Stimulated activated CD4-positive, alpha-beta T cell treated with anti-CD3 and anti-CD28 coated beads, Interleukin-15, amount 100 ng/mL, for 24 hours (primary cell): ENCODE data around the gene DNAH14.
"Not testable (repeated sequence)": the region's sequence is repeated elsewhere in the genome, so short reads cannot be mapped to it uniquely, and the experiment has no call there.

Source experiments
- DNase-seq: peaks from one replicate; pipeline ENCODE4 v3.0.0-alpha.2; 2020

Gene DNAH14

GRCh38 chr1:225004396-225004795 lies 74.9 kb downstream of the DNAH14 start:
- DNase-seq = no peak

- not testable (repeated sequence) for DNase-seq
Observed at GRCh38 chr1:225006352-225006751, 76.9 kb downstream of the DNAH14 start.

DNA sequence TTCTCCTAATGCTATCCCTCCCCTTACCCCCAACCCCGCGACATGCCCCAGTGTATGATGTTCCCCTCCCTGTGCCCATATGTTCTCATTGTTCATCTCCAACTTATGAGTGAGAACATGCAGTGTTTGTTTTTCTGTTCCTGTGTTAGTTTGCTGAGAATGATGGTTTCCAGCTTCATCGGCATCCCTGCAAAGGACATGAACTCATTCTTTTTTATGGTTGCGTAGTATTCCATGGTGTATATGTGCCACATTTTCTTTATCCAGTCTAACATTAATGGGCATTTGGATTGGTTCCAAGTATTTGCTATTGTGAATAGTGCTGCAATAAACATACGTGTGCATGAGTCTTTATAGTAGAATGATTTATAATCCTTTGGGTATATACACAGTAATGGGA lies 78.6 kb downstream of the DNAH14 start:
- not testable (repeated sequence) for DNase-seq

DNA sequence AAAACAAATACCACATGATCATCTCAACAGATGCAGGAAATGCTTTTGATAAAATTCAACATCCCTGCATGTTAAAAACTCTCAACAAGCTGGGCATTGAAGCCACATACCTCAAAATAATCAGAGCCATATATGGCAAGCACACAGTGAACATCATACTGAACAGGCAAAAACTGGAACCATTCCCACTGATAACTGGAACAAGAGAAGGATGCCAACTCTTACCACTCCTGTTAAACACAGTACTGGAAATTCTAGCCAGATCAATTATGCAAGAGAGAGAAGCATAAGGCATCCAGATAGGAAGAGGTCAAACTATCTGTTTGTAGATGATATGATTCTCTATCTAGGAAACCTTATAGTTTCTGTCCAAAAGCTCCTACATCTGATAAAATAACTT lies 91.6 kb downstream of the DNAH14 start:
- DNase-seq = no peak

DNA sequence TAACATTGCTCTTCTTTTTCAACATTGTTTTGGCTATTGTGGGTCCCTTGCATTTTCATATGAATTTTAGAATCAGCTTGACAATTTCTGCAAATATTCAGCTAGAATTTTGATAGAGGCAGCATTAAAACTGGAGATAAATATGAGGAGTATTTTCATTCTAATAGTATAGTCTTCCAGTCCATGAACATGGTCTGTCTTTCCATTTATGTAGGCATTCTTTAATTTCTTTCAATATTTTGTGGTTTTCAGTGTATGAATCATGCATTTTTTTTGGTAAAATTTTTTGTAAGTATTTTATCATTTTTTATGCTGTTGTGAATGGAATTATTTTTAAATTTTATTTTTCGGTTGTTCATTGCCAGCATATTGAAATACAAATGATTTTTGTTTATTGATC lies 97.2 kb downstream of the DNAH14 start:
- DNase-seq = no peak

- DNase-seq = not testable (repeated sequence)
Observed at GRCh38 chr1:225036441-225036840, 107.0 kb downstream of the DNAH14 start.

DNA sequence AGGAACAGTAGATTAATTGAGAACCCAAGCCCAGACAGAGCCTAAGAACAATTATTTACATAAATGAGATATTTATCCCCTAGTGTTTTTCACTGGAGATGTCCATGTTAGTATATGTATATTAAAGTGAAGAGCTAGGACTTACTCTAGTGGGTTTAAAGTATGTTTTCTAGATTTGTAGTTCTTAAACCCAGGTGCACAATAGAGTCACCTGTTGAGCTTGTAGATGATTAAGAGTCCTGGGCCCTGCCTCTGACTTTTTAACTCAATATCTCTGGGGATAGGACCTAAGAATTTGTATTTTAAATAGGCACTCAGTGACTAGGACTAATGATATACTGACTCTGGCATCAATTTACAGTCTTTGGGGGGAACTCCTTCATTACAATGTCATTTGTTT lies 112.8 kb downstream of the DNAH14 start:
- DNase-seq = no peak

GRCh38 chr1:225044258-225044657 lies 114.8 kb downstream of the DNAH14 start:
- DNase-seq = no peak

- DNase-seq = no peak
Observed at GRCh38 chr1:225049594-225049993, 120.1 kb downstream of the DNAH14 start.

GRCh38 chr1:225063722-225064121 lies 134.2 kb downstream of the DNAH14 start:
- DNase-seq = no peak

GRCh38 chr1:225070972-225071371 lies 141.5 kb downstream of the DNAH14 start:
- DNase-seq = no peak

DNA sequence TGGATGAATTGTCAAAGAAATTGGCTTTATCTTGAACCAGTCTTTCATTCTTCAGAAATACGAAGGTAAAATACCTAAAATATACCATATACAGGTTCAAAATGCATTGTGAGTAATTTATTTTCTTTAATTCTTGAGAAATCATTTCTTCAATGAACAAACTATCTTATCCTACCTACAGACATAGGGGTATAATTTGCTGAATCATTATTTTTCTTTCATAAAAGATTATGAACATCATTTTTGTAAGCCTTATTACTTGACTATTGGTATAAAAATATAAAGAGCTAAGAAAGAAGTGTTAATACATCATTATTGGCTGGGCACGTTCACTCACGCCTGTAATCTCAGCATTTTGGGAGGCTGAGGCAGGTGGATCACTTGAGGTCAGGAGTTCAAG lies 167.7 kb downstream of the DNAH14 start:
- DNase-seq = no peak

- no peak for DNase-seq
Observed at GRCh38 chr1:225111000-225111399, 181.5 kb downstream of the DNAH14 start.

- no peak for DNase-seq
Observed at GRCh38 chr1:225113265-225113664, 183.8 kb downstream of the DNAH14 start.

DNA sequence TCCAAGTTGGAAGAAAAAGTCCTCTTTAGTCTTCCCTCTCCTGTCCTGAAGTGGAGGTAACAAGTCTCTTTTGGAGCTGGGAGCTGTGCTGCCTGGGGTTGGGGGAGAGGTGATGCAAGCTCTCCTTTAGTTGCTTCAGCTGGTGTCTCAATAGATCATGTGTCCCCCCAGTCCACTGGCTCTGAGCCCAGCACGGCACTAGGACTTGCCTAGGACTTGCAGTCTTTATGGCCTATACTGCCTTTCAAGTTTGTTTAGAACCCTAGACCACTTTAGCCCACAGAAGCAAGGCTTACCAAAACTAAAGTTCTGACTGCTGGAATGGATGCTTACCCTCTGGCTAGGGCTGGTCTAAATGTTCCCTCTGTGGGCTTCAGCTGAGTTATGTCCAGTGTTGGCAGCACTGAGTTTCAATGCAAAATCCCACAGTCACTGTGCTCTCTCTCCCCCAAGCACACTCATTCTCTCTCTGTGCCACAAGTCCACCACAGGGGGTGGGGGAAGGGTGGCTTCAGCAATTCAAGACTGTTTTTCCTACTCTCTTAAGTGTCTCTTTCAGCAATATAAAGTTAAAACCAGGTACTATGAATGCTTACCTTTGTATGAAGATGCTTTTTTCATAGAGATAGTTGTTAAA lies 185.0 kb downstream of the DNAH14 start:
- no peak for DNase-seq

- DNase-seq = no peak
Observed at GRCh38 chr1:225119307-225119706, 189.8 kb downstream of the DNAH14 start.

GRCh38 chr1:225121095-225121494 lies 191.6 kb downstream of the DNAH14 start:
- DNase-seq = no peak

DNA sequence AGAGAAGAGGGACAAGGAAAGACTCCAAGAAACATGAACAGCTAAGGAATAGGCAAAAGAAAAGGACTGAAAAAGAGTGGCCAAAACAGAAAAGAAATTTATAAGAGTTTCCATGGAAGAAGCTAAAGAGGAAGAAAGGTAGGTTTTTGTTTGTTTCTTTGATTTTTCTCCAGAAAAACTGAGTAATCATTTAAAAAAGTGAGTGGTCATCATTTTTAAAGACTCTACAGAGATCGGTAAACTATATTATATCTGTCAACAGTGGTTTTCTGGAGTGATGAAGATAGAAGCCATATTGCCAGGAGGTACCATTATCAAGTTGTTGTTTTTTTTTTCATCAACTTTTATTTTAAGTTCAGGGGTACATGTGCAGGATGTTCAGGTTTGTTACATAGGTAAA lies 202.4 kb downstream of the DNAH14 start:
- DNase-seq = no peak

DNA sequence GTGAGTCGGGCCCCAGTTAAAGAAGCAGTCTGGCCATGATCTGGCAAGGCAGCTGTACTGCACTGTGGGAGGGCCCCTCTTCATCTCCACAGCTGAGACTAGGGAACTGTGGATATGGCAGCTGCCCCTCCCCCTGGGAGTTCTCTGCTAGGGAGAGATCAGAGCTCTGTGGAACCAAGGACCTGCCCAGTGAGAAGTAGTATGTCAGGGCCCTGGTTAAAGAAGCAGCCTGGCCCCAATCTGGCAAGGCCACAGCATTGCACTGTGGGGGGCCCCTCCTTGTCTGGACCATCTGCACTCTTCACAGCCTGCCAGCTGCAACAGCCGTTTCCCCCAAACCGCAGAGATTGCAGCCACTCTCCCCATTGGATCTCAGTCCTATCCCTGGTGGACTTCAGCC lies 208.5 kb downstream of the DNAH14 start:
- no peak for DNase-seq

DNA sequence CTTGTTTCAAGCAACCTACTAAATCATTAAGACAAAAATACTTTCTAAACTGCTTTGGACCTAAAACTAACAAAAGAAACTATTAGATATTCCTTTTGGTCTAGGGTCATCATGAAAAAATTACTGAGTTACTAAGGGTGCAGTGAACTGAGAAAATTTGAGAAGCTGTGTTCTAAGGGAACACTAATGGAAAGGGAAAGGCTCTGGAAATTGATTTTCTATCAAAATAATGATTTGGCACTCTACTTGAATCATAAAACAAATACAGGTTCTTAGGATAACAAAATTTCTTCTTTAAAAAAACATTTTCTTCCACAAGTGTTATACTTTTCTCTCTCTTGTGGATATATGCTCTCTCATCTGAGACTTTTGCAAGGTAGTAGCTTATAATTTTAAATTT lies 213.5 kb downstream of the DNAH14 start:
- DNase-seq = no peak

GRCh38 chr1:225146478-225146877 lies 217.0 kb downstream of the DNAH14 start:
- no peak for DNase-seq

- DNase-seq = not testable (repeated sequence)
Observed at GRCh38 chr1:225147791-225148190, 218.3 kb downstream of the DNAH14 start.

DNA sequence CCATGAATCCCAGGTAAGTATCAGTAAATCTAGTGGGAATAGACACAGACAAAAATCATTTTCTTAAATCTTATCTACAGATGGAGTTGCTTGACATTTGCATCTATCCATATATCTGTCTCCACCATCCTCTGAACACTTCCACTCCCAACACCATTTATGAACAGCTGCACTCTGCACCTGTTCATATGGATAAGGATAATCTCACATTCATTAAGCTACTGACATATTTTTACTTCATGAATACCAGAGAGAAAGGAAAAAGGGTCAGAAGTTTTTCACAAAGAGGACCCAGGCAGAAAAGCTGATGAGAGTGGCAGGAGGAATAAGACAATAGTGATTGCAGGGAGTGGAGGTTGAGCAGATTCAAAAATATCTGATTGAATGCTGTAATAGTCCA lies 222.6 kb downstream of the DNAH14 start:
- DNase-seq = no peak

GRCh38 chr1:225155555-225155954 lies 226.1 kb downstream of the DNAH14 start:
- DNase-seq = no peak

- peak; percentile 3 for DNase-seq
Observed at GRCh38 chr1:225156254-225156653, 226.8 kb downstream of the DNAH14 start.

- DNase-seq = no peak
Observed at GRCh38 chr1:225158291-225158690, 228.8 kb downstream of the DNAH14 start.
